GM10248 (cell line): ENCODE results near the gene CFAP68.

ENCODE experiments used
- CTCF ChIA-PET: fragments of 300-600 bp; sonication (Branson Sonifier 250); formaldehyde crosslinking; extraction: SDS; loops from one replicate; lab custom pipeline; 2021; ENCODE audit warnings: antibody characterized with exemption; lab: Yijun Ruan, JAX
- POLR2A ChIA-PET: fragments of 350-650 bp; sonication (Branson Sonifier 250); formaldehyde crosslinking; extraction: SDS; loops from one replicate; lab custom pipeline; 2020; ENCODE audit warnings: antibody characterized with exemption; lab: Yijun Ruan, JAX
- DNase-seq: peaks from one replicate; pipeline ENCODE4 v3.0.0; 2012; ENCODE audit errors: extremely low spot score
- CTCF ChIP-seq: IDR thresholded peaks from 2 replicates; pipeline ENCODE4 v1.5.1; 2012; ENCODE audit warnings: mild to moderate bottlenecking, low read depth; ENCODE audit errors: extremely low read depth, missing control alignments, control extremely low read depth

CFAP68 gene

GRCh38 chr11:111912535-111912934, 33.2 kb downstream of the CFAP68 start, which contains the start of gene HSPB2:
HSPB2 (plus strand) TSS chr11:111912734; CDS start chr11:111912830, 96 bp downstream.
- DNase-seq: no peak
- ChIA-PET POLR2A (no interaction called here), CTCF (no interaction called here)
- no peak for TF ChIP-seq CTCF

GRCh38 chr11:111913031-111913861, 33.9 kb downstream of the CFAP68 start:
- no peak for DNase-seq
- POLR2A ChIA-PET: no interaction called here
- TF ChIP-seq CTCF: no peak
- CTCF ChIA-PET: interaction anchor here (1.1 to 2.9 kb wide), 6 partner anchors 8 to 69 kb away, joined by 3 to 16 read pairs (median 6); no protein-coding TSS in a partner anchor

GRCh38 chr11:111913997-111914396, 34.7 kb downstream of the CFAP68 start:
- no peak for TF ChIP-seq CTCF
- ChIA-PET POLR2A (no interaction called here), CTCF (interaction anchor here (1.1 to 2.9 kb wide), 6 partner anchors 8 to 68 kb away, joined by 3 to 16 read pairs (median 6); no protein-coding TSS in a partner anchor)
- no peak for DNase-seq

- ChIA-PET POLR2A (no interaction called here), CTCF (no interaction called here)
- TF ChIP-seq CTCF: no peak
- no peak for DNase-seq
Observed at GRCh38 chr11:111916768-111917167, 37.4 kb downstream of the CFAP68 start.

GRCh38 chr11:111917312-111917711, 38.0 kb downstream of the CFAP68 start:
- no peak for TF ChIP-seq CTCF
- ChIA-PET POLR2A (no interaction called here), CTCF (interaction anchor here (0.9 to 2.1 kb wide), 2 partner anchors 9 to 15 kb away, joined by 3 to 8 read pairs; no protein-coding TSS in a partner anchor)
- no peak for DNase-seq

GRCh38 chr11:111917788-111918187, 38.4 kb downstream of the CFAP68 start:
- no peak for DNase-seq
- TF ChIP-seq CTCF: no peak
- CTCF ChIA-PET: interaction anchor here (0.9 to 2.1 kb wide), 2 partner anchors 9 to 14 kb away, joined by 3 to 8 read pairs; no protein-coding TSS in a partner anchor
- POLR2A ChIA-PET: no interaction called here
